H1 (cell line): ENCODE results near the gene FAM186B. TPM values are rescaled to one million over a fixed set of nuclear protein-coding genes. Genes with fewer than 3 reads are reported as not detected.

Experiments used
- ASH2L ChIP-seq: fragments of 200-600, 300-600 bp; sonication (generic); IDR thresholded peaks from one replicate; pipeline ENCODE4 v1.7.1; 2017; ENCODE audit warnings: low read length
- BACH1 ChIP-seq: IDR thresholded peaks from 2 replicates; pipeline ENCODE4 v1.6.1; 2012; ENCODE audit warnings: low read length, improper control_type of control experiment
- BCL11A ChIP-seq, 2 experiments: IDR thresholded peaks; one replicate each; pipeline ENCODE4 v1.6.1; 2011; ENCODE audit warnings: low read depth in 2 of 2, low read length in 2 of 2, mild to moderate bottlenecking in 2 of 2
- EZH2 ChIP-seq: fragments of 200-600 bp; sonication (generic); IDR thresholded peaks from 2 replicates; pipeline ENCODE4 v1.7.1; 2012; ENCODE audit warnings: low read depth, mild to moderate bottlenecking, moderate library complexity, low read length, inconsistent platforms; ENCODE audit not compliant: severe bottlenecking
- GTF2F1 ChIP-seq: IDR thresholded peaks from 2 replicates; pipeline ENCODE4 v1.6.1; 2012; ENCODE audit warnings: low read depth, low read length, improper control_type of control experiment, borderline replicate concordance
- HDAC2 ChIP-seq, 2 experiments: fragments of 300-600 bp in 1 of 2; sonication (generic) in 1 of 2; IDR thresholded peaks; 2 replicates each; pipeline ENCODE4 v1.6.1; 2011 to 2012; ENCODE audit warnings: low read depth in 2 of 2, low read length in 2 of 2, mild to moderate bottlenecking in 2 of 2, moderate library complexity in 2 of 2, borderline replicate concordance in 1 of 2, inconsistent platforms in 1 of 2
- MAFK ChIP-seq: IDR thresholded peaks from 2 replicates; pipeline ENCODE4 v1.6.1; 2012; ENCODE audit warnings: low read depth, mild to moderate bottlenecking, improper control_type of control experiment, low read length
- RBBP5 ChIP-seq: IDR thresholded peaks from 2 replicates; pipeline ENCODE4 v1.7.1; 2012; ENCODE audit warnings: low read depth, mild to moderate bottlenecking, inconsistent platforms, low read length, moderate library complexity, borderline replicate concordance
- SIRT6 ChIP-seq: IDR thresholded peaks from one replicate; pipeline ENCODE4 v1.7.1; 2012; ENCODE audit warnings: low read length, inconsistent platforms
- polyA plus RNA-seq, 7 experiments: library from polyadenylated mRNA; depleted of rRNA in 3 of 7; stranded (reverse) in 5 of 7; unstranded in 2 of 7; fragments of >200 nt in 5 of 7; fragments of 200-250 nt in 2 of 7; gene quantifications; 1 replicate in 5 of 7; 2 replicates in 1 of 7; 4 replicates in 1 of 7; pipeline versions ENCODE4 v1.2.1 to v1.2.3, GENCODE V29; 2011 to 2013; ENCODE audit warnings: missing spikeins in 2 of 7, mixed read lengths in 2 of 7
- total RNA-seq: library from RNA; stranded (reverse); fragmentation: NEBNext Ultra II Directional; extraction: Animal tissue kit (Norgen Biotek cat#: 25700); gene quantifications from 2 replicates; pipeline ENCODE4 v1.2.1, GENCODE V29; 2021

FAM186B gene
- total and polyA plus RNA-seq, 2 of the 8 experiments (the other 6 are each of a cell fraction or from before 2014, with no cell fraction given): 0.12 to 0.73 TPM

- TF ChIP-seq HDAC2 (IDR thresholded peaks at IDR 0.05; ENCODE audit: borderline replicate concordance in 1 of 2, low read depth in 2 of 2, low read length in 2 of 2) (no peak), GTF2F1 (no peak), BACH1 (no peak), EZH2 (no peak), BCL11A (IDR thresholded peaks at IDR 0.05; ENCODE audit: low read depth in 2 of 2, low read length in 2 of 2) (no peak), MAFK (no peak), SIRT6 (no peak), ASH2L (no peak), RBBP5 (no peak)
Observed at GRCh38 chr12:49567302-49567610, 38.2 kb downstream of the FAM186B start (continued).
